Measurements from ENCODE around the gene CDH5.

CDH5 gene

DNA sequence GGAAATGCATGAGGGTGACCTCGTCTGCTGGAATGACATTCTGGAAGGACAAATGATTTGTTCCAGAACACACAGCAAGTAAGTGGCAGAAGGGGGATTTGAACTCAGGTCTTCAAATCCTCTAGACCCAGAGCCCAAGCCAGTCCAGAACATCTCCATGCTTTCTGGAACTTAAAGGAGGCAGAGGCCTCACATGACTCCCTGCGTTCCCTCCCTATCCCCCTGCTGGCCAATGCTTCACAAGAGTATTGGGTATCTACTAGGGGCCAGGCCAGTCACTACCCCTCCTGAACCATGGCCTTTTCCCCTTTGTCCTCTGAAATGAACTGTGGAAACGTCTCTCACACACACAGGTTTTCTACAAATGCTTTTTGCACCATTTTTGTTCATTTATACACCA is 53.0 kb downstream of the CDH5 start:
- peak; percentile 8 for DNase-seq

DNA sequence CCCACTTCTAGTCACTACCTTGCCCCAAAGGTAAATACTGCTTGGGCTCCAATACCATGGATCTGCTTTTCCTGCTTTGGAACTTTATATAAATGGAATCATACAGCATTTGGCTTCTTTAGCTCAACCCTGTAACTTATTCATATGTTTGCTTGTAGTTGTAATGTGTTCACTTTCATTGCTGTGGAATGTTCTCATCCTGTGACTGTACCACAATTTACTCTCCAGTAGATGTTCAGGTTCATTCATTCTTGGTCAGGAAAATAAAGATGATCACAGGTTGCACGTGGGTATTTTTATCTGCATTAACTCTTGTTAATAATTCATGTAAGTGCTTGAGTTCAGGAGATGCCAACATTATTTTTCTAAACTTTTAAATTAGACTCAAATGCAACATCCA is 53.9 kb downstream of the CDH5 start:
- DNase-seq, result no peak

DNA sequence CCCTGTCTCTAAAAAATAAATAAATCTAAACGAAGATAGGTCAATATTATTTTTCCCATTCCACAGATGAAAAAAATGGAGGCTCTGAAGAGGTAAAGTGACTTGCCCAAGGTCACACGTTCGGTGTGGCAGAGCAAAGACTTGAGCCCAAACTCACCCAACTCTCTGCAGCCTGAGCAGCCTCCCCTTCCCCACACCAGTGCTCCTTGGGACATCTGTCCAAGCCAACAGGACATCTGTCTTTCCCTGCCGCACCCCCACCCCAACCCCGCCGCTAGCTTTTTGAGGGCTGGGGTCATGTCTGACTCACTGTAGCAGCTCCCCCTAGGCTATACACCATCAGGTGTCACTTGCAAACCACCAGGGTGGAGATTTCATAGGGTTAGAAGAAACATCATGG is 55.4 kb downstream of the CDH5 start:
- no peak for DNase-seq

DNA sequence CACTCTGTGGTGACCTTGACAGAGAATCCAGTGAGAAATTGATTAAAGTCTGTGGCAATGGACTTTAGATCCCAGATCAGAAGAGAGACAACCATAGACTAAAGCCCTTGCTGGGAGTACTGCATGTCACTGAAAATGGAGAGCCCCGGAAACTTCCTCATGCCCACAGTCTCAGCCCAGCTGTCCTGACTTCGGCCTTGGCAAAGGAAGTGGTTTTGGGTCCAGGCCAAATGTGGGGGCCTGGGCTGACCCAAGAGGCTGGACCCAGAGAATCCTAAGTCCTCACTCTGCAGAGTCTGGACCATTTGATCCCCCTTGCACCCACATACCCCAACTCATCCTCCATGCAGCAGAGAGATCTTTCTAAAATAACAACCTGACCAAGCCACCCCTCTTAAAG is 55.9 kb downstream of the CDH5 start:
- no peak for DNase-seq

DNA sequence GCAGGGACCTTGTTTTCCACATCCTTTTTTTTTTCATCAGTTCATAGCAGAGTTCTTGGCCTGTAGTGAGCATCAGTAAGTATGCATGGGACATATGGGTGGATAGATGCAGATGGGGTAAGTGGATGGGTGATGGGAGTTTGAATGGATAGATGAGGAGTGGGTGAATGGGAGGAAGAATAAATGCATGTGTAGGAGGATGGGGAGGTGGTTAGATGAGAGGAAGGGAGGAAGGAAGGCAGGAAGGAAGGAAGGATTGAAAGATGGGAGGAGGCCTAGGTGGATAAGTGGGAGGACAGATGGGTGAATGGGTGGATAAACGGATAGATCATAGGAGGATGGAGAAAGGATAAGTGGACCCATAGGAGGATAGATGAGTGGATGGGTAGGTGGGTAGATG is 56.7 kb downstream of the CDH5 start:
- DNase-seq, result no peak

DNA sequence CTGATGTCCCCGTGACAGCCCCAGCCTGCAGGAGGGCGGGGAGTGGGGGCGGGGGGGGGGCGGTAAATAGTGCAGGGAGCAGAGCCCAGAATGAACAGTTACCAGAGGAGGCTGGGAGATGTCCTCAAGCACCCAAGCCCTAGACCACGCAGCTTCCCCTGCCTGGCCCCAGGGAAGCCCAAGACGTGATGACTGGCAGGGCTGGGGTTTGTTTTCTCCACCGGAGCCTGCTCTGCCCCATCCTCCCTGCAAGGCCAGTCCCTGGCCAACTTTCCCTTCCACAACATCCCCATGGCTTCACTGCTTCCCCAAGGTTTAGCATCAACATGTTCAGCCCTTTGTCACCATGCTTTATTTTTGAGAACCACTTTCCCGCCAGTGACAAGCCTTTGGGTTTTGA is 59.2 kb downstream of the CDH5 start:
- no peak for DNase-seq

DNA sequence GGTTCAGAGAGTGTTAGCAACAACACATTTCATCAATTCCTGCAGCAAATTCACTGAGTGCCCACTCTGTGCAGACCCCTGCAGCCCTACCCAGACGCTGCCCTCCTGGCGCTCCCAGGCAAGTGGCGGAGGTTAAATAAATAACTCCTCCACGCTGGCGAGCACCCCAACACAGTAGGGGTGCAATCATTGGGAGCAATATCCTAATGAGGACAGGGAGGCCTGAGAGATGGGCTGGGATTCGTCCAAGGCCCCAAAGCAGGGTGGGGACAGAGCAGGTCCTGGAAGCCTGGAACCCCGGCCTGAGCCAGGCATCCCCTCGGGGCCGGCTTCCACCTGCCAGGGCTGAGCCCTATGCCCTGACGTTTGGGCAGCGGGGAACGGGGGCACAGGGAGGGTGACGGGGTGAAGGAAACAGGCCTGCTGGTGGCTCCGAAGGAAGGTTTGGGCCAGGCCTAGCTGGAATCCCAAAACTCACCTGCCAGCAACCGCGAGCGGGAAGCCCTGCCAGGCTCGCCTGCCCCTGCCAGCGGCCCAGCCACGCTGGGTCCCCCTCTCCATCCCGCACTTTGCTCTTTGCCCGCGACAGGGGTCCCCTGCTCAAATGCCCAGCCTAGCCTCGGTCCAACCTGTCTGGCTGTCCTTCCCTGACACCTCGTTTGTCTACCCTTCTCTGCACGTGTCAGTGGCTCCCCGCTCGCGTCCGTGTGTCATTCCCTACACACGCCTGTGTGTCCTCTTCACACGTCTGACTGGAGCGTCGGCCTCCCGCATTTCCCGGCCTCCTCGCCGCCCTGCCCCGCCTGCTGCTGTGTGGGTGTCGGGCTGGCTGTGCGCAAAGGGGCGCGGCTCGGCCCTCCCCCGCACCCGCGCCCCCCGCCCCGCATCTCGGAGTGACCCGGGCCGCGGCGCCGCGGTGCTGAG is 59.9 kb downstream of the CDH5 start:
- DNase-seq, result no peak

DNA sequence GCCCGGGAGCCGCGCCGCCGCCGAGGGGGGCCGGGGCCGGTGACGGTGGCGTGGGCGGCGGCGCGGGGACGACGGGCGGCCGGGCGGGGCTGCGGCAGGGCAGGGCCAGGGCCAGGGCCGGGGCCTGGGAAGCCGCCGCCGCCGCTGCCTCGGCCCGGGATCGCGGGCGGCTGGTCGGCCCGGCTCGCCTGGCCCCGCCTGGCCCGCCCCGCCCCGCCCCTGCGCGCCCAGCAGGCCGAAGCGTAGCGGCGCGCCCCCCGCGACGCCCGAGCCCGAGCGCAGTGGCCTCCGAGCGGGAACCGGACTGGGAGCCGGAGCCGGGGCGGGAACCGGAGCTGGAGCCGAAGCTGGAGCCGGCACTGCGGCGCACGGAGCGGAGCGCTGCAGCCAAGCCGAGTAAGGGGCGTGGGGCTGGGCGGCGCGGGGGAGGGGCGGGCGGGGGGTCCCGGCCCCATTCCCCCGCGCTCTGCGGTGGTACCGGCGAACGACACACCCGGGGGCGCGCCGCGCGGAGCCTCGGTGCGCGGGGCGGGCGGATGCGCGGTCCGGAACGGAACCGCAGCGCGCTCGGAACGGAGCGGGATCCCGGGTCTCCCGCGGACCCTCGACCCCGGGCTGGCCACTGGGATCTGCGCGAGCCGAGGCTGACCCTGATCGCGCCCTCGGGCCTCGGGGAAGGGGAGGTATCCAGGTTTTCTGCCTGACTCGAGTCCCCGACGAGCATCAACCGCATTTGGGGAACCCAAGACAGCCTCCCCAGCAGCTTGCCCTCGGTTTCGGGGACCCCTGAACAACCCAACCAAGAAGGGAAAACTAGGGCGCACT is 60.8 kb downstream of the CDH5 start, which contains the start of gene BEAN1:
TSS of gene BEAN1 (plus strand) at position 260 of the 825 bp plus-strand sequence. CDS start 10,382 bp downstream, outside the sequence.
- DNase-seq, result no peak

DNA sequence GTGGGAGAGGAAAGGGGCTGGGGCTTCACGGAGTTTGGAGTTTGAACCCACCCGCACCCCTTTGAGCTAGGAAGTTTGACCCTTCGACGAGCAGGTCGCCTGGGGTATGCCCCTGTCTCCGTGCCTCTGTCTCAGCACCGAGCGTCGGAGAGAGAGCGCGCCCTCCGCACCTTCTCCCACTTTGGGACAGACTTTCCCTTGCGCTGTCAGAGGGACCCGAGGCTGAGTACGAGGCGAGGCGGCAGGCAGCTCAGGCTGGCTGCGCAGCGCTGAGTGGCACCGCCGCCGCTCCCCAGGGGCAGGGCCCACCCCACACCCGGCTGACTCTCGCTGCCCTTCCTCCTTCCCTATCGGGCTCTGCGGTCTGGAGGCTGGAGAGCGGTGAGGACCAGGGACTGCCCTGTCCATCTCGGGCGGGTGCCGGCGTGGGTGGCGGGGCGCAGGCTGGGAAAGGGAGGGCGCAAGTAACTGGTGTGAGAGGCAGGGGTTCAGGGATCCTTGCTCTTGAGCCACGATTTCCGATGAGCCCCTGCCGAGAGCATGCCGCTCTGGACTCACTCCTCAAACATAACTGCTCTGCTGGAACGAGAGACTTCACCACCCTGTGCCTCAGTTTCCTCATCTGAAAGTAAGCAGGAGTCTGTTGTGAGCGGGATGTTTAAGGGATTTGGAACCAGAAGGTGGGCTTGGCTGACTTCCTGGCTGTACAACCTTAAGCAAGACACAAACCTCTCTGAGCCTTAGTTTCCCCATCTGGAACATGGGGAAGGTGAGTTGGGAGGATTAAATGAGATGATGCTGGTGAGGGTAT is 61.6 kb downstream of the CDH5 start:
- DNase-seq, result no peak

DNA sequence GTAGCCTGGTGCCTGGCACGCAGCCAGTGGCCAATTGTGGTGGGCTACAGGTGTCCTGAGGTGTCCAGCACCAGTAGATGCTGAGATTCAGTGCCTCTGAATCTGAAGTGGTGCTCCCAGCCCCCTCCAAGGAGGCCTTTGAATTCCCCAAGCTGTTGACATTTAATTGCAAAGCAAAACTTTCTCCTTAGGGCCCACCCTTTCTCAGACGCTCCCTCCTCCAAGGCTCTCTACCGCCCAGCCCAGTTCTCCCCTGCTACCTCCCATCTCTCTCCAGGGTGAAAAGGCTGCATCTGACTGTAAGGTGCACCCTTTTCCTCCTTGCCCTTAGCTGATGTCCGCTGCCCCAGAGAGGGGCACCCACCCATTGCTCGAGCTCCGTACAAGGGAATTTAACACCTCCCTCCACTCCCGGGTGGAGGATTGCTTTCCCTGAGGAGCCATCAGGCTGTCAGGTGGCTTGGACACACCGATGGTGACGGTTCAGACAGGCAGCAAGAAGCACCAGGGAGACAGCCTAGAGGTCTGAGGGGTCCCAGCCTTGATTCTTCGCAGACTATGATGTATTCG is 62.3 kb downstream of the CDH5 start:
- DNase-seq, result no peak

DNA sequence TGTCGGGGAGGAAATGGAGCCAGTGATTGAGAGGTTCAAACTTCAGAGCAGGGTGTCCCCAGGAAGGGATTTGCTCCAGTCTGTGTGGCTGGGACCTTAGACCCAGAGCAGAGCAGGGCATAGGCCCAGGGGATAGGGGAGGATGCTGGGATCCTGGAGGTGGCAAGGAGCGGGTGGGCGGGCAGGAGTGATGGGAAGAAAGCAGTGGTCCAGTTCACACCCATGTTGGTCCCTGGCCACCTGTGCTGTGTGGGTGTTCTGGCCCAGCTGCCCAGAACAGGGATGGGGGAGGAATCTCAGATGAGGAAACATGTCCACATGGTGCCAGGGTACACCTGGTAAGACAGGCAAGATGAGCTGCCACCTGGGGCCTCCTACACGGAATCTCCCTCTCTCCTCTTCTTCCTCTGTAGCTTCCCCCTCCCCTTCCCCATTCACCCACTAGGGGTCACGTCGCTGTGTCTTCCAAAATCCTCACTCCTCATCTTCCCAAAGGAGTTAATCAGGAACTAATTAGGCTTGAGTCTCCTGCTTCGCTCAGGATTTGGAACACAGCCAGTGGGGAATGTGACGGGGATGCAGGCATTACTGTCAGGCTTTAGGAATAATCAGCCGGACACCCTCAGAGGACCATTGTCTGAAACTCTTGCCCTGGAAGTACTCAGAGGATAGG is 62.9 kb downstream of the CDH5 start:
- no peak for DNase-seq

DNA sequence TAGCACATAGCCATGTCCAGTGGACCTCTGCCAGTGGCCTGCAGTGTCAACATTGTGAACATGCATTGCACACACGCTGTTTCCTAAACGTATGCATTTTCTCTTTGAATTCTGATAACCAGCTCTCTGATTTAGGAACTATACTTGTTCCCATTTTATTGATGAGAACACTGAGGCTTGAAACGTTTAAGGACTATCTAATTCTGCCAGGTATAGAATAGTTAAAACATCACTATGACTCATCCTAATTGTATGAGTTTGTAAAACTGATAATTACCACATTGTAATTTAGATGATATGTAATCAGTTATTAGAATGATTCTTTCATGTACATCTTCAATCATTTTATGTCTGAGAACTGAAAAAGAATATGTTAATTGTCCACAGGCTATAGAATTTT is 63.7 kb downstream of the CDH5 start:
- DNase-seq, result no peak

DNA sequence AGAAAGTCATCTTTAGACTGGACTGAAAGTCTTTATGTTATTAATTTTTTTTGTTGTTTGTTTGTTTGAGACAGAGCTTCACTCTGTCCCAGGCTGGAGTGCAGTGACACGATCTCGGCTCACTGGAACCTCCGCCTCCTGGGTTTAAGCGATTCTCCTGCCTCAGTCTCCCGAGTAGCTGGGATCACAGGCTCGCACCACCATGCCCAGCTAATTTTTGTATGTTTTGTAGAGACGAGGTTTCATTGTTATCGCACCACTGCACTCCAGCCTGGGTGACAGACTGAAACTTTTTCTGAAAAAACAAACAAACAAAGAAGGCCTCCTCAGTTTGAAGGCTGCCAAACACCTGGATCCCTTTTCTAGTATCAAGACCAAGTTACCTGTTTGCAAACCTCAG is 65.3 kb downstream of the CDH5 start:
- DNase-seq, result no peak

DNA sequence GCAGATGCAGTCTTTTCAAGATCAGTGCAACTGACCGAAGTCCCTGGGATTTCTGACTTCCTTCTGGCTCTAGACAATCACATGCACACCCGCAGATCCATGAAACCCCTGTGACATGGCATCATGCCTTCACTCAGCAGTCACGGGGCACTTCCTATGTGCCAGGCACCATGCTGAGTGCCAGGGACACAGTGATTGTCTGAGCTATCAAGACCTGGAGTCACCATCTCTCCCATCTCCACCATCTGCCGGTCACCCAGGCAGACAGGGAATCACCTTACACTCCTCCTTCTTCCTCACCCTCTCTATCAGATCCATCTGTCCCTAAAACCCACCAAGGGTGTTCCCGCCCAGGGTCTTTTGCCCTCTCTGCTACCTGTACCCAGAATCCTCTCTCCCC is 65.9 kb downstream of the CDH5 start:
- DNase-seq, result no peak

DNA sequence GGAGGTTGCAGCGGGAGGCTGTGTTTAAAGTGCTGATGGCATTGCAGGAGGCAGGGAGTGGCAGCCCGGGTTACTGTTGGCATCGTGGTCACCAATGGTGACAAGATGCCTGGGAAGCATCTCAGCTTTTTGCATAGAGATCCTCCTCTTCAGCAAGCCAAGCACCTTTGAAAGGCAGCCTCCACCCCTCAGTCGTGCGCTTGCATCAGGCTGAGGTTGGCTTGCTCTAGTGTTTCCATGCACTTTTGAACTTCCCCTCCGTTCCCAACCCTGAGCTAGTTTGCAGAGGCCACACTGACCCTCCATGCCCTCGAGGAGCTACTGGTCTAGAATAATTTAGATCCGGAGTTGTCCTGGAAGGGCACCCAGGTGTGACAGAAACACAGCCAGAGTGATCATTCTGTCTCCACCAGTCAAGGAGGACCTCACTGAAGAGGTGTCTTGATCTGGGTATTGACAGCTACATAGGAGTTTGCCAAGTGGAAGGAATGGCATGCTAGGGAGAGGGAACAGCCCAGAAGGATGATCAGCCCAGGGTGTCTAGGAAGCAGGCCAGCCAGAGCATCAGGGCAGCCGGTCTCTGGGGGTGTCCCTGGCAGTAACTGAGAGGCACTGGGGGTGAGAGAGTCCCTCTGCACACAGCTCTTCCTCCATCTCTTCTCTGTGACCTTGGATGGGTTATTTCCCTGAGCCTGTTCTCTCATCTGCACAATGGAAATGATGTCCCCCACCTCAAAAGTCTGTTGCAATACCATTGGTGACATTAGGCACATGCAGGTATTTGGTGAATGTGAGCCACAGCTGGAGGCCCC is 68.3 kb downstream of the CDH5 start:
- DNase-seq, result no peak

DNA sequence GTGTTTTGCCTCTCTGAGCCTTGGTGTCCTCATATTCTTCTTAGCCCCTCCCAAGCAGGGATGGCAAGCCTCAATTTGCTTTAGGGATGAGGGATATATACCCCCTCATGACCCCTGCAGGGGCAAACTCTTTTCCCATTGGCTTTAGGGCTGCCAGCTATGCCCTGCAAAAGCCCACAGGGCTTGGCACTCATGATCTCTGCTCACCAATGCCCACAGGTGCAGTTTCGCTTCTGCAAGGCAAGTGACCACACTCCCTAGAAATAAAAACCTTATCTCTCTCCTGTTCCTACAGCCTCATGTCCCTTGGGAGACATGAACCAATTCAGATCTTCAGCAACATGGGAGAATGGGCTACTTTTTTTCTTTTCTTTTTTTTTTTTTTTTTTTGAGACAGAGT is 69.4 kb downstream of the CDH5 start:
- DNase-seq, result no peak

DNA sequence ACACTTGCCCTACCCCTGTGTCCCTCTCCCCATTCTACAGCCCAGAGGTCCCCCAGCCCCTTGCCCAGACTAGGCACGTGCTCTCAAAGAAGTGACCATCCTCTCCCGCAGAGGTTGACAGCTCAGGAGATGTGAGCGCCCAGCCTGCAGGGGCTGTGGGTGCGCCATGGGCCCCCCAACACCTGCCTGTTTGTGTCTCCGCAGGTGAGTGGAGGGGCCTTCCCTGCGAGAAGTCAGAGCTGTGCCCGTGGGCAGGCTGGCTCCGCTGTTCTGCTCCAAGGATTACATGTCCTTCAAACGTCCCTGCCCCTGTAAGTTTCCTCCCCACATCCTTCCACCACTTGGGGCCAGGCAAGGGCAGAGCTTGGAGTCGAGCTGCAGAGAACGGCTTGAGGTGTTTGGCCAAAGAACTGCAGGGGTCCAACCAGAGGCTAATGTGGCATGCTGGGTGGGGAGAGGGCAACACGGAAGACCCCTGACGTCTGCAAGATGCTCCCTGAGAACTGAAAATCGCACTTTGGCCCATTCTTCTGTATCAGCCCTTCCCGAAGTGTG is 71.0 kb downstream of the CDH5 start:
- no peak for DNase-seq

DNA sequence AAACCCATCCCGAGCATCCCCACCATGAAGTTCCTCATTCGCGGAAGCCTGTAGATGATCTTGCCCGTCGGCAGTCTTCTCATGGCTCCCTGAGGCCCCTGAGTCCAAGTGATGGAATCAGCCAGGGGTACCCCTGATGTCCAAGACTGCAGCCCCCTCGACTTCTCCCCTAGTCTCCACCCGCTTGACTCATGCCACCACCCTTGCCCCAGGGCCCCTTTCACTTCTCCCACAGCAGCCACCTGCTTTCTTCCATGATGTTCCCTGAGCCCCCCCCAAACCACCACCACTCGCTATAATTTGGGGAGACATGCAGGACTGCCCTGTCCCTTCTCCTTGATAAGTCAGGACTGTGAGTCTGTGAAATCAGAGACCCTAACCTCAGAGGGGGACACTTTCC is 72.0 kb downstream of the CDH5 start:
- no peak for DNase-seq

DNA sequence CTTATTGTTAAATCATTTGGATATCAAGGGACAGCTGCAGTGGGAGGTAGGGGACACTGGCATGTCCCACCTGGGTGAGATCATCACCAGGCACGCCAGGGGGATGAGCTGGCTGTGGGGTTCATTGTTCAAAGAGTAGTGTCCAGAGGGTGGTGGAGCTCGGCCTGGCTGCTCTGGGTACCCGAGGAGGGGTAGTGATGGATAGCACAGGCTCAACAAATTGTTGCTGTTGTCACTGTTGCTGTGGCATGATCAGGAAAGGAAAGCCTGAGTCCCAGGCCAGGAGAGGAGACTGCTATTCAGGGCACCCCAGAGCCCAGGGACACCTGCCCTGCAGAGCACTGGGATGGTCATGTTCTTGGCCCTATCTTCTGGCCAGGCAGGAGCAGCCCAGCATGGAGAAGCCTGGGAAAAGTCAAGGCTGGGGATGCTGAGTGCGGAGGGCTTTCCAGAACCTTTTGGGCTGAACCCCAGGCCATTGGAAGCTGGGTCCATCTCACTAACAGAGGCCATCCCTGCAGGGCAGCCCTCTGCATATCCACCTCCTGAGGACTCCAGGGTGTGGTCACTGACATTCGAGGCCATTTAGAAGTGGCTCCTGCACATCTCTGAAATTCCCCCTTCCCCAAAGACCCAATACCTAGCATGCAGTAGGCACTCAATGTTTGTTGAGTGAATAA is 72.7 kb downstream of the CDH5 start:
- DNase-seq, result no peak

DNA sequence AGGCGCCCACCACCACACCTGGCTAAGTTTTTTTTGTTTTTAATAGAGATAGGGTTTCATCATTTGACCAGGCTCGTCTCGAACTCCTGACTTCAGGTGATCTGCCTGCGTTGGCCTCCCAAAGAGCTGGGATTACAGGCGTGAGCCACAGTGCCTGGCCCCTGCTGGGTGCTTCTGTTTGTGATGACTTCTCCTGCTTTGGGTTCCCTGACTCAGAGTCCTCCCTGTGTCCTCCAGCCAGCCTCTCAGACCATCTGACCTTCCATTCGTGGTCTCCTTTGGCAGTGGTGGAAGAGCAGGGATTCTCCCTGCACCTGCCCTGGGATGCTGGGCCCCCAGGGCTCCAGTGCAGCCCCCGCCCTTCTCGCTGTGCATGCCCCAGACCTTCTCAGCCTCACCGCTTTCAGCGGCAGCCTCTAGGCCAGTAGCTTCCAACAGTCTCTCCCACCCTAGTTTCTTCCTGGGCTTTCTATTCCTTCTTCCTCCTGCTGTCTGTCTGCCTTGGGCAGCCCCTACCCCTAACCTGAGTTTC is 73.8 kb downstream of the CDH5 start:
- DNase-seq, result no peak

All from OCI-M1 (cell line).